Brain pericyte (primary cell): Measurements from ENCODE around the gene TIMMDC1.
A peak's percentile ranks its signal among the peaks of the same experiment; 100 is the strongest.

Experiments
- DNase-seq: peaks from one replicate; pipeline ENCODE4 v3.0.0-alpha.2; 2012; ENCODE audit warnings: low read depth, low spot score

TIMMDC1 gene, protein sequence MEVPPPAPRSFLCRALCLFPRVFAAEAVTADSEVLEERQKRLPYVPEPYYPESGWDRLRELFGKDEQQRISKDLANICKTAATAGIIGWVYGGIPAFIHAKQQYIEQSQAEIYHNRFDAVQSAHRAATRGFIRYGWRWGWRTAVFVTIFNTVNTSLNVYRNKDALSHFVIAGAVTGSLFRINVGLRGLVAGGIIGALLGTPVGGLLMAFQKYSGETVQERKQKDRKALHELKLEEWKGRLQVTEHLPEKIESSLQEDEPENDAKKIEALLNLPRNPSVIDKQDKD

DNA sequence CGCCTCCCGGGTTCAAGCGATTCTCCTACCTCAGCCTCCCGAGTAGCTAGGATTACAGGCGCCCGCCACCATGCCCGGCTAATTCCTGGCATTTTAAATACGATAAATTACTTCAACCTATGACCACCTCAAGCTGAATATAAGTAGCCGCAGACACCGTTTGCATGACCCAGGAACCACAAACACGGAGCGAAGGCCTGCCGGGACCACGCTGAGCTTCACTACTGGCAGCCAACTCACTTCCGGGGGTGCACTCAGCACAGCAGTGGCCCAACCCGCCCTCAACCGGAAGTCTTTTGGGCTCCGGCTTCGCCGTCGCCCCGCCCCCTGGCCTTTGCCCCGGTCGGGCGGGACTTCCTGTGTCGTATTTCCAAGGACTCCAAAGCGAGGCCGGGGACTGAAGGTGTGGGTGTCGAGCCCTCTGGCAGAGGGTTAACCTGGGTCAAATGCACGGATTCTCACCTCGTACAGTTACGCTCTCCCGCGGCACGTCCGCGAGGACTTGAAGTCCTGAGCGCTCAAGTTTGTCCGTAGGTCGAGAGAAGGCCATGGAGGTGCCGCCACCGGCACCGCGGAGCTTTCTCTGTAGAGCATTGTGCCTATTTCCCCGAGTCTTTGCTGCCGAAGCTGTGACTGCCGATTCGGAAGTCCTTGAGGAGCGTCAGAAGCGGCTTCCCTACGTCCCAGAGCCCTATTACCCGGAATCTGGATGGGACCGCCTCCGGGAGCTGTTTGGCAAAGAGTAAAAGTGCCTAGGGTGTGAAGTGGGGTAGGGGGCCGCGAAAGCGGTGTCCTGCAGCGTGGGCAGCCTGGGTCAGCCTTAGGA is at the start of gene TIMMDC1:
TIMMDC1 (plus strand) TSS at position 362 of the 826 bp plus-strand sequence; CDS start at position 549, 187 bp downstream.
- DNase-seq = peak; percentile 84

DNA sequence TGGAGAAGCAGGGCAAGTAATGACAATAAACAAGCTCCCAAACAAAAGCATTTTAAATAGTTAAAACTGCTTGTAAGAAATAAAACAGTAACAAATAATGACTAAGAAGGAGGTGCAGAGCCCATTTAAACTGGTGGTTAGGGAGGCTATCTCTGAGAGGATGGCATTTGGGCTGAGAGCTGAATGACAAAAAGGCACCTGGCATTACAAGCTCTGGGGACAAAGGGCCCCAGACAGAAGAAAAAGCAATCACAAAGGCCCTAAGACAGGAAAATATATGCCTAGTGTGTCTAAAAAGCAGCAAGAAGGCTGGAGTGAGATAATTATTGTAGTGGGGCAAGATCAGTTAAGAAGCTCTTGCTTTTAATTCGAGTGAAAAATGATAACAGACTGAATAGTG is 44.5 kb upstream of the TIMMDC1 start:
- no peak for DNase-seq

- no peak for DNase-seq
Measured at GRCh38 chr3:119456469-119456868, 41.9 kb upstream of the TIMMDC1 start.

GRCh38 chr3:119457246-119457645 is 41.1 kb upstream of the TIMMDC1 start:
- DNase-seq = no peak

DNA sequence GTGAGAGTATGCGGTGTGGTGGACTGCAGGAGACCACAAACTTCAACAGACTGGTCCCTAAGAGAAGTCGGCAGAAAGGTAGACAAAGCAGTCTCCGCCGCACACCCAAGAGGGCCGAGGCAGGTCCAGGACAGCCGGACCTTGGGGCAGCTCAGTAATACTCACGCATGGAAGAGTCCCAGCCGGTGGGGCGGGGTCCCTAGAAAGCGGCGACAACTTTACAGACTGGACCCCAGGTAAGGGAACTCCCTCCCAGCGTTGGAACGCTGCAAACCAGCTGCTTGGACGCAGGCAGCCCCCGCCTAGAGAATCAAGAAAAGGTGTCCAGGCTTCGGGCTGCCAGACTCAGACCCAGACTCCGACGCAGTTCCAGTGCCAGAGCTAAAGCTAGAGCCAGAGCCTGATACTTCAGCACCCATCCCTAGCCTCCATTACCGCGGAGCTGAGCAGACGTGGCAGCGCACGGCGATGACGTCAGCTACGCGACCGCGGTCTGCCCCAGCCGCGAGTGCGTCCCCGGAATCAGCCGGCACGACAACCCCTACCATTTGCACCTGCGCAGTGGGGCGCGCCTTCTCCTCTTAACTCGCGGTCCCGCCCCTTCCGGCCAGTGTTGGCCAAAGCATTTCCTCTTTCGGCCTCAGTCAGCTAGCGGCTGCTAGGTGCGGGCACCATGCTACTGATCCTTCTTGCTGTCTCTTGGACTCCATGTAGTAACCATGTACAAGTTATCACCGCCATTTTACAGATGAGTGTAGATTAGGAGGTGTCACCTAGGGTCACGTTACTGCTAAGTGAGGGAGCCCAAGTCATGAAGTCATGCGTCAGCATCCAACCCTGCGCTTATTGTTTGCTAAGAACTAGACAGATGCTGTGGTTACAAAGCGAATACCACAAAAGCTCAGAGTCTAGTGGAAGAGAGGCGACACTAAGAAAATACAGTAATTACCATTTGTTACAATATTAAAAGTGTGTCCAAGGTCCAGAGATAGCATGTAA is 34.9 kb upstream of the TIMMDC1 start, which contains the start of gene TMEM39A:
TMEM39A (minus strand) TSS at position 445 of the 999 bp plus-strand sequence. CDS start 1,541 bp downstream, outside the sequence.
- DNase-seq = peak; percentile 93

DNA sequence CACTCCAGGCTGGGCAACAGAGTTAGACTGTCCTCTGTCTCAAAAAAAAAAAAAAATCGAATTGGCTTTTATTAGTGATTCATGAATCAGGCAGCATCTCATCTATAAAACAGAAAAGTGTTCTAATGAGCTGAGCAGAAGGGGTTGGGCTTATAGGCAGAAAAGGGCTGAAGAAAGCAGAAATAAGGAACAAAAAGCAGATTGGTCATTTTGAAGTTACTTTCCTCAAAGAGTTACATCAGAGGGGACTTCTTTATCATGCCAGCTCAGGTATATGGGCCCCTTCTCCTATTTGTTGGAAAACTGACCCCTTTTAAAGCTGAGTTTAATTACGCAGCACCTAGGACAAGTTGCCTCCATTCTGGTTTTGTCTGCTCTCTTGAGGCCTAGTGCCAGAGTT is 30.3 kb upstream of the TIMMDC1 start:
- no peak for DNase-seq

- no peak for DNase-seq
Measured at GRCh38 chr3:119469418-119470189, 28.7 kb upstream of the TIMMDC1 start.

DNA sequence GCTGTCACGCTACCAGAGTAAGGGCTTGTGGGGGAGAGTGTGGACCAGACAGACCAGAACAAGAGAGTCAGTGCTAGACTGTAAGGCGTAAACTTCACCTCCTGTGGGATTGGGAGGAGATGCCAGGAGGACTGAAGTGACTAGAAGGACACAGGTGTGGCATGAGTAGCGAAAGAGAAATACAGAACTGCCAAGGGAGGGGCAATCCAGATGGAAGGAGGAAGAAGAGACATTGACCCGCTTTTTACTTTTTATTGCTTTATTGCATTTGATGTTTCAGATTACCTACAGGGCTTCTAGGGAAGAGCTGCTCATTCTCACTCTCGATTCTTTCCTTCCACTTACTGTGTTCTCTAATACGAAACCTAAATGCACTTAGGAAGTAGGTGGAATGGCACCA is 27.5 kb upstream of the TIMMDC1 start:
- no peak for DNase-seq

GRCh38 chr3:119481079-119481478 is 17.3 kb upstream of the TIMMDC1 start:
- DNase-seq = no peak

- DNase-seq = no peak
Measured at GRCh38 chr3:119483101-119483500, 15.2 kb upstream of the TIMMDC1 start.

GRCh38 chr3:119485563-119485962 is 12.8 kb upstream of the TIMMDC1 start:
- no peak for DNase-seq

GRCh38 chr3:119490153-119490552 is 8.2 kb upstream of the TIMMDC1 start:
- no peak for DNase-seq

GRCh38 chr3:119492128-119492527 is 6.2 kb upstream of the TIMMDC1 start:
- no peak for DNase-seq

GRCh38 chr3:119492810-119493209 is 5.5 kb upstream of the TIMMDC1 start:
- DNase-seq = no peak

DNA sequence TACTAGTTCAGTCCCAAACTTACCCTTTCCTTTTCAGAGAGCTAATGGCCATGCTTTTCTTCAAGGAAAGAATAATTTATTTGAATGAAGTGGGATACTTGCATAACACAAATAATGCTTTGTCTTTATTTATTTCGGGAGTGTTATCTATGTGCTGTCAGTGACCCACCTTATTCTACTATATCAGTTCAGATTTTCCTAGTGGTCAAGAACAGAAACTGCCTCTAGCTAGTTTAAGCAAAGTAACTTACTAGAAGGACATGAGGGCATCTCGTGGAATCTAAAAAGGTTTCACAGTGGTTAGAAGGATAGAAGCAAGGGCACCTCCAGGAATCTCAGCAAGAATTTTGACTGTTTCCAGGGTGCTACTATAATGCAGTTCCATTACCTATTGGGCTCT is 3.8 kb upstream of the TIMMDC1 start:
- DNase-seq = no peak

DNA sequence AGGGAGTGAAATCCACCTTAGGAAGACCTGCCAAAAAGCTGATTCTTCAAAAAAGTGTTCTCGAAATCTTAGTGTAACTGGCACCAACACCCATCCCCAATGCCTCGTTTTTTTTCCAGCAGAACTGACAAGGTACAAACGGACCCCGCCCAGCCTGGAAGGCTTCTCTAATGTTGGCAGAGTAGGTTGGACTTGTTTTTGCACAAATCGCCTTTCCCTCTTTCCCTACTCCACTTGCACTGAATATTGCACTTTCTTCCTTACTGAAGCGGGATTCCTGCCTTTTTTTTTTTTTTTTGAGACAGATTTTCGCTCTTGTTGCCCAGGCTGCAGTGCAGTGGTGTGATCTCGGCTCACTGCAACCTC is 544 bp upstream of the TIMMDC1 start:
- DNase-seq = no peak

DNA sequence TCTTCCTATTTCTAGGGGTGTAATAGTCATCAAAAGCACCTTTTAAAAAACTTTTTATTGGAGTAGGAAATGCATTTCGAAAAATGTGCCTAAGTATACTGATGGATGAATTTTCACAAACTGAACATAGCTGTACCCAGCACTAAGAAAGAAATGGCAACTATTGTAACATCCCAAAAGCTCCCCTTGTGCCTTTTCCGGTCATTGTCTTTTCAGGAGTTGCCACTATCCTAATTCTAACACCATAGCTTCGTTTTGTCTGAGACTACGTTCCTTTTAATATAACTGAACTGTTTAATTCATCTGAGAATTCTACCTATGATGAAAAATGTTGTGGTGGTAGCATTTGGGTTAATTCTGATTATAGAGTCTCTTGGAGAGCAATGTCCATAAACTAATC is 1.9 kb downstream of the TIMMDC1 start:
- DNase-seq = no peak

- no peak for DNase-seq
Measured at GRCh38 chr3:119500901-119501300, 2.6 kb downstream of the TIMMDC1 start.

GRCh38 chr3:119506631-119507030 is 8.3 kb downstream of the TIMMDC1 start:
- DNase-seq = no peak

- DNase-seq = no peak
Measured at GRCh38 chr3:119507404-119507803, 9.1 kb downstream of the TIMMDC1 start.
